GM18873 (cell line): Measurements from ENCODE around the gene RNF217.
"Not testable (repeated sequence)": the region's sequence is repeated elsewhere in the genome, so short reads cannot be mapped to it uniquely, and the experiment has no call there.

Source experiments
- ATAC-seq: cut with Tn5 transposase; IDR thresholded peaks from one replicate; pipeline ENCODE4 v1.9.1; 2021; ENCODE audit warnings: mild to moderate bottlenecking, moderate library complexity, moderate number of reproducible peaks; ENCODE audit not compliant: unreplicated experiment, low FRiP score

Gene RNF217

DNA sequence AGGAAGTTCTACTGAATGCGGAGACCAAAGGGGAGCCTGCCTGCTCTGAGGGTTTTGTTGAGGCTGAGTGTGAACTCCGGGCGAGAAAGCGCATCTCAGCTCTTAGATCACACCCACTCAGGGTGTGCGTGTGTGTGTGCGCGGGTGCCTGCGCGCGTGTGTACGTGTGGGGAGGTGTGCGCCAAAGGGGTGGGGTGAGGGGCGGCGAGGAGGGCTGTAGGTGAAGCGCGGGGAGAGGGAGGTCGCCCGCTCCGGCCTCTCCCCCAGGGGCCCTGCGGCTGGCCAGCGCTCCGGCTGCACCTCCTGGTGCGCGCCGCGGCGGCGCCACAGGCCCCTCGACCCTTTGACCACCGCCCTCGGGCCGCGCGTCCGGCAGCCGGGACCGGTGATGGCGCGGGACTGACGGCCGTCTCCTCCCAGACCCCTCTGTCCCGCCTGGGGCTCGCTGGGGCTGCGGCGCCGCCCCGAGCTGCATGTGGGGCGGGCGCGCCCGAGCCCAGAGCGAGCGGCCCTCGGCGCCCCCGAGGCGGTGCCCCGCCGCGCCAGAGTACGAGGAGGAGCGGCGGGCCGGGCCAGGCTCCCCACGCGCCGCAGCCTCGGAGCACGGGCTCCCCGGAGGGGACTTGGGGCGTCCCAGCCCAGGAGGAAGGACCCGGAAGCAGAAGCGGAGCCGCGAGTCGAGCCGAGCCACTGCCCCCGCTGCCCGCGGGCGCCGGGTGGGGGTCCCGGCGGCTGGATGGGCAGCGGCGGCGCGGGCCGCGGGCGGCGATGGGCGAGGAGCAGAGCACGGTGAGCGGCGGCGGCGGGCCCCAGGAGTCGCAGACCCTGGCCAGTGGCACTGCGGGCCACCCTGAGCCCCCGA, at the start of gene RNF217:
TSS of gene RNF217 (plus strand) at position 661 of the 862 bp plus-strand sequence. CDS start at position 769, 108 bp downstream.
- ATAC-seq = no peak

DNA sequence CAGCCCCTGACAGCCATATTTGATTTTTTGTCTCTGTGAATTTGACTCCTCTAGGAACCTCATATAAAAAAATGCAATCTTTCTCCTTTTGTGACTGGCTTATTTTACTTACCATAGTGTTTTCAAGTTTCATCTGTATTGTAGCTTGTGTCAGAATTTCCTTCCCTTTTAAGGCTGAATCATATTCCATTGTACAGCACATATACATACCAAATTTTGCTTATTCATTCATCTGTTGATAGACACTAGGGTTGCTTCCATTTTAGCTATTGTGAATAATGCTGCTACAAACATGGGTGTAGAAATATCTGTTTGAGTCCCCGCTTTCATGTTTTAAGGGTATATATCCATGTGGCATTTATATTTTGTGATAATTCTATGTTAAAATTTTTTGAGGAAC, 49.2 kb upstream of the RNF217 start:
- ATAC-seq = no peak

DNA sequence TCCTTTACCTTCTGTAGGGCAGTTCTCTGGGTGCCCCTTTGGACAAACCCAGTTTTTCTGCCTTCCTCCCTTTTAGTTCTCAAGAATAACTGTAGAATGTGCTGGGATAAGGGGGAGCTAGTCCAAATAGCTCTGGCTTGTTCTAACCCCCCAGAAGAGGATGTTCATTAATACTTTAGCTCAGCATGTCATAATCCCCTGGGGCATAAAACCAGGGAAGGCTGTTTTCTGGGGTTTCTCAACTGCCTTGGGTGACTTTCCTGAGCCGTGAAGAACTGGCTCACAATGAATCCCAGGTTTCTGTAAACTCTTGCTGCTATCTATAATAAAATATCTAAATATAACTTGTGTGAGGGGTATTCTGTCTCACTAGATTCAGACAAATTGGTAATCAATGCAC, 44.5 kb upstream of the RNF217 start:
- no peak for ATAC-seq

GRCh38 chr6:124919703-124920102, 42.5 kb upstream of the RNF217 start:
- ATAC-seq = not testable (repeated sequence)

- ATAC-seq = no peak
Measured at GRCh38 chr6:124924333-124924759, 37.9 kb upstream of the RNF217 start.

- no peak for ATAC-seq
Measured at GRCh38 chr6:124926435-124926834, 35.8 kb upstream of the RNF217 start.

DNA sequence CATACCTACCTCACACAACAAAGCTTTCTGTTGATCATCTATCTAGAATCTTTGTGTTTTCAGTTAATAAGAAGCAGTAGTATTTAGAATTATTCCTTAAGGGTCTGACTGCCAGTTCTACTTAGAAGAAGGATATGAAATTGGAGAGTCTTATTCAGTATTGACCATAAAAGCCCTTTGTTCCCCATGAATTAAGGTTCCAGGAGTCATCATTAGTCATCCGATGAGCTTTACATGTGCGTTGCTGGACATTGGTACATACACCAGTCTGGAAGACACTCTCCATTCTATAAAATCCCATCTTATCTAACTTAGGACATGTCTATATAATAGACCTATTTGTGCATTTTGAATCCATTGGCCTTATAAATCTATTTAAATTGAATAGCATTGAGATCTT, 34.4 kb upstream of the RNF217 start:
- ATAC-seq = no peak

GRCh38 chr6:124928851-124929250, 33.4 kb upstream of the RNF217 start:
- ATAC-seq = no peak

DNA sequence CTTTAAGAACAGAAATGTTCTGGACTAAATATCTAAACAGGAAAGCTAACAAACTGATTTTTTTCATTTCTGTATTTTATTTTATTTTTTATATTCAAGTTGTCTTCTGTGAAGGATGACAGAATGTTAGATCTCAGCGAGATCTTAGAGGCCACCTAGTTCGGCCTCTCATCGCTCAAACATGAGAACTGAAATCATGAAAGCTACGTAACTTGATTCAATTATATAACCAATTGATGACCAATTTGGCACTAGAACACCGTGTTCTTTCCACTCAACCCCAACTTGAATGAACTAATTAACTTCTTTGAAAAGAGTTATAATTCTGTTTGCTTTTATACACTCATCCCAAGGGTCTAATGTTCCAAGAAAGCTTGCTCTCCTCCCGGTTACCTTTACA, 24.6 kb upstream of the RNF217 start:
- ATAC-seq = no peak

GRCh38 chr6:124941259-124941658, 21.0 kb upstream of the RNF217 start:
- ATAC-seq = no peak

GRCh38 chr6:124943658-124944057, 18.6 kb upstream of the RNF217 start:
- no peak for ATAC-seq

- no peak for ATAC-seq
Measured at GRCh38 chr6:124947971-124948451, 14.2 kb upstream of the RNF217 start.

DNA sequence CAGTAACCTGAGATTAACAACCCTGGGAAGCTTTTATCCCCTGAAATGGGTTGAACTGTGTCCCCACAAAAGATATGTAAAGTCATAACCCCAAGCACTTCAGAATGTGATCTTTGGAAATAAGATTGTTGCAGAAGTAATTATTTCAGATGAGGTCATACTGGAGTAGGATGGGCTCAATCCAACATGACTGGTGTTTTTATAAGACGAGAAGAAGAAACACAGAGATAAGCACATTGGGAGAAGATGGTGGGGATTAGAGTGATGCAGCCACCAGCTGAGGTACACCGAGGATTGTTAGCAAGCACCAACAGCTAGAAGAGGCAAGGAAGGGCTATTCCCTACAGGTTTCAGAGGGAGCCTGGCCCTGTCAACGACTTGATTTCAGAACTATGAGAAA, 12.5 kb upstream of the RNF217 start:
- ATAC-seq = no peak

DNA sequence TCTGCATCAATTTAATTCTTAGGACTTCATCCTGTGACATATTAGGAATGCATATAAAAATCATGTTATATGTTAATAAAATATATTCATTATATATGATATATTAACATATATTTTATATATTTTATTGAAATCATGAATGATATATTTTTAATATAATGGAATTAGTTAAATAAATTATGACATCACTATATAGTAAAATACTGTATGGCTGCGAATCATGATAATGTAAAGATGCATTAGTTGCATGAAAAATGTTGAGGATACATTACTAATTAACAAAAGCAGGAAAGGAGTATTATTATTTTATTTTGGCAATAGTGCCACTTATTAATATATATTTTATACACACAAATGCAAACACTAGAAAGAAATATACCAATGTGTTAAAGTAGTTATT, 8.4 kb upstream of the RNF217 start:
- ATAC-seq = no peak

DNA sequence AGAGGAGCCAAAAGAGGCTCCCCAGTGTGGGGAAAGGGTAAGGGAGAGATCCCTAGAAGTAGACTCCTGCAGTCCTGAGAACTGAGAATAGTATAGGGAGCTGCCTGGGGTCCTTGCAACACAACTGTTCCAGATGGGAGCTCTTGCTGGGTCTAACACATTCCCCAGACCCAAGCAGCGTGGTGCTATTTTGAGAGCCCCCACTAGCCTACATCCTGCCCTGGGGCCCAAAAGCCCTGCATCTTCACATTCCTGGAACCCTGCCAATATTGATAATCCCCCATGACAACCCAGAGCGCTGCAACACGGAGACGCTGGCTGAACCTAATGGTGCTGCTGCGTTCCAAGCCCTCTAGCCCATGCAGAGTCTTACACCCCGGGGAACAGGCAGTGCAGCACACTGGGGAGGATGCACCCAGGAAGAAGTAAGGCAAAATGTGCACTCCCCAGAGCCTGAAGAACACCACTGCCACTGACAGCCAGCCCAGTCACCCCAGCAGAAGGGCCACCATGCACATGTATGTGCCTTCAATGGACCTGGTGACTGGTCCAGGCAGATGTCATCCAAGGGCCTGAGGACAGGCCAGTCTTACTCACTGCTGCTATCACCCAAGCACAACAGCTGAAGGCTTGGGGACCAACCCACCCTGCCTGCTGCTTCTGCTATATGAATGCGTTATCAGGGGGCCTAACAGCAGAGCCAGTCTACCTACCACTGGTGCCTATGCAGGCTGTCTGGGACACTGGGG, 7.0 kb upstream of the RNF217 start:
- no peak for ATAC-seq

DNA sequence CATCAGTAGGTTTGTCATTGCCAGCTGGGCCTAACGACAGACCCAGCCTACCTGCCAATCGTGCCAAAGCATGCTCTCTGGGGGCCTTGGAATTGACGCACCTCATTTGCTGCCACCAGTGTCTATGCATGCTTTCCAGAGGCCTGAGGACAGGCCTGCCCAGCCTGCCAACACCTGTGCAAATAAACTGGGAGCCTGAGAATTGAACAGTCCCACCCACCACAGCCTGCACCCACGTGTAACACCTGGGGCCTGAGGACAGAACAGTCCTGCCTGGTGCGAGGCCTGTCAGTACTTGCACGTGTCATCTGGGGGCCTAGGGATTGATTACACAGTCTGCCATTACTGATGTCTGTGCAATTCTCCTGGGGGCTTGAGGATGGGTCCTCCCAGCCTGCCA, 6.2 kb upstream of the RNF217 start:
- no peak for ATAC-seq

DNA sequence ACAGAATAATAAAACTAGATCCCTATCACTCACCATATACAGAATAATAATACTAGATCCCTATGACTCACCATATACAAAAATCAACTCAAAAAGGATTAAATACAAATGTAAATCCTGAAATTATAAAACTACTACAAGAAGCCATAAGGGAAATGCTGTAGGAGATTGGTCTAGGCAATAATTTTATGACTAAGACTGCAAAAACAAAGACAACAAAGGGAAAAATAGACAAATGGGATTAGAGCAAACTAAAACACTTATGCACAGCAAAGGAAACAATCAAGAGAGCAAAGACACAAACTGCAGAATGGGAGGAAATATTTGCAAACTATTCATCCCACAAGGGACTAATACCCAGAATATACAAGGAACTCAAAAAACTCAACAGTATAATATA, 4.1 kb upstream of the RNF217 start:
- ATAC-seq = no peak

DNA sequence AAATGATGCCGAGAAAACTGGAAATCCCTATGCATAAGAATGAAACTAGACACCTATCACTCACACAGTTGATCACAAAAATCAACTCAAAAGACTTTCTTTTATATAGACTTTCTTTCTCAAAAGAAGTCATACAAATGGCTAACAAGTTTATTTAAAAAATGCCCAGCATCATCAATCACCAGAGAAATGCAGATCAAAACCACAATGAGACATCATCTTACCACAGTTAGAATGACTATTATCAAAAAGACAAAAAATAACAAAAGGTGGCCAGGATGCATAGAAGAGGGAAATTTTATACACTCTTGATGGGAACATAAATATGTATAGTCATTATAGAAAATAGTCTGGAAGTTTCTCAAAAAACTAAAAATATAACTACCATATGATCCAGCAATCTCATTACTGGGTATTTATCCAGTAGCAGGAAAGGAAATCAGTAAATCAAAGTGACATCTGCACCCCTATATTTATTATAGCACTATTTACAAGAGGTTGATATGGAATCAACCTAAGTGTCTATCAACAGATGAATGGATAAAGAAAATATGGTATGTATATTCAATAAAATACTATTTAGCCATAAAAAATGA, 3.4 kb upstream of the RNF217 start:
- ATAC-seq = no peak

GRCh38 chr6:124960757-124961463, 1.3 kb upstream of the RNF217 start:
- no peak for ATAC-seq

- no peak for ATAC-seq
Measured at GRCh38 chr6:124961464-124961776, 817 bp upstream of the RNF217 start.
